GM18505 (cell line): Measurements from ENCODE around the gene CDK5RAP3.
"Not testable (repeated sequence)": the region's sequence is repeated elsewhere in the genome, so short reads cannot be mapped to it uniquely, and the experiment has no call there.

Source experiments
- ATAC-seq: cut with Tn5 transposase; IDR thresholded peaks from one replicate; pipeline ENCODE4 v1.9.1; 2021; ENCODE audit not compliant: unreplicated experiment
- POLR2A ChIP-seq: IDR thresholded peaks from 4 replicates; pipeline ENCODE4 v1.6.1; 2011; ENCODE audit warnings: borderline replicate concordance; ENCODE audit not compliant: insufficient read depth, insufficient read length; ENCODE audit errors: extremely low read depth

The CDK5RAP3 gene

GRCh38 chr17:48002916-48003416, 32.1 kb downstream of the CDK5RAP3 start:
- no peak for ATAC-seq
- no peak for TF ChIP-seq POLR2A

GRCh38 chr17:48003417-48004151, 32.7 kb downstream of the CDK5RAP3 start:
- no peak for TF ChIP-seq POLR2A
- ATAC-seq: no peak

GRCh38 chr17:48004983-48005382, 34.1 kb downstream of the CDK5RAP3 start:
- ATAC-seq: no peak
- TF ChIP-seq POLR2A: no peak

DNA sequence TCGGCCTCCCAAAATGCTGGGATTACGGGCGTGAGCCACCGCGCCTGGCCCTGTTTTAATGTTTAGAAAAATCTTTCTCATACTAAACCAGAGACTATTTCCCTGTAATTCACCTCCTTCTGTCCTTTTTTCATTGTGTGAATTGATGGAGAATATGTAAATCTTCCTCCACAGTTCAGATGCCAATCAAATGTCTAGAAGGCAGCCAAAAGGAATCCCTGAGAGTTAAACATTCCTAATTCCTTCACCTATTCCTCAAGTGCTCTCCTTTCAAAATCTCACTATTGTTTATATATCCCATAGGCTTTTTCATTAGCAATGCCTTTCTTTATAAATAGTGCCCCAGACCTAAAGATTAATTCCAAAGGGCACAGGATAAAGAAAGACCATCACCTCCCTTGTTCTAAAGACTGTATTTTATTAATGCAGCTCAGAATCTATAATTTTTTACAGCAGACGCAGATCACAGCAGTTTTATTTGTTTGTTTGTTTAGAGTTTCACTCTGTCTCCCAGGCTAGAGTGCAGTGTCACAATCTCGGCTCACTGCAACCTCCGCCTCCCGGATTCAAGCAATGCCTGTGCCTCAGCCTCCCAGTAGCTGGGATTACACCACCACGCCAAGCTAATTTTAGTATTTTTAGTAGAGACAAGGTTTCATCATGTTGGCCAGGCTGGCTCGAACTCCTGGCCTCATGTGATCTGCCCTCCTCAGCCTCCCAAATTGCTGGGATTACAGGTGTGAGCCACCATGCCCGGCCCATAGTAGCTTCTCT, 36.2 kb downstream of the CDK5RAP3 start:
- ATAC-seq: no peak
- no peak for TF ChIP-seq POLR2A

DNA sequence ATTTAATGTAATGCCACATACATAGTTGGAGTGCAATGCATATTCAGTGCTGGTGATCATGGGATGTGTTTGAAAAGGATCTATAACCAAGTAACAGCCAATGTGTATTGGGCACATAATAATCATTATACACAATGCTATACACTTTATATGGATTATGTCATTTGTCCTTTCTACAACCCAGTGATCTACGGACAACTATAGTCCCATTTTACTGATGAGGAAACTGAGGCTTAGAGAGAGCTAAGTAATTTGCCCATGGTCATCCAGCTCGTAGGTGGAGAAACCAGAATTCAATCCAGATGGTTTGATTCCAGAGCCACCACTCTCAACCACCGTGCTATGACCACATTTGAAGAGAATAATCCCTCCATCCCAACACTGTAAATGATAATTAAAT, 39.3 kb downstream of the CDK5RAP3 start:
- ATAC-seq: no peak
- TF ChIP-seq POLR2A: no peak

DNA sequence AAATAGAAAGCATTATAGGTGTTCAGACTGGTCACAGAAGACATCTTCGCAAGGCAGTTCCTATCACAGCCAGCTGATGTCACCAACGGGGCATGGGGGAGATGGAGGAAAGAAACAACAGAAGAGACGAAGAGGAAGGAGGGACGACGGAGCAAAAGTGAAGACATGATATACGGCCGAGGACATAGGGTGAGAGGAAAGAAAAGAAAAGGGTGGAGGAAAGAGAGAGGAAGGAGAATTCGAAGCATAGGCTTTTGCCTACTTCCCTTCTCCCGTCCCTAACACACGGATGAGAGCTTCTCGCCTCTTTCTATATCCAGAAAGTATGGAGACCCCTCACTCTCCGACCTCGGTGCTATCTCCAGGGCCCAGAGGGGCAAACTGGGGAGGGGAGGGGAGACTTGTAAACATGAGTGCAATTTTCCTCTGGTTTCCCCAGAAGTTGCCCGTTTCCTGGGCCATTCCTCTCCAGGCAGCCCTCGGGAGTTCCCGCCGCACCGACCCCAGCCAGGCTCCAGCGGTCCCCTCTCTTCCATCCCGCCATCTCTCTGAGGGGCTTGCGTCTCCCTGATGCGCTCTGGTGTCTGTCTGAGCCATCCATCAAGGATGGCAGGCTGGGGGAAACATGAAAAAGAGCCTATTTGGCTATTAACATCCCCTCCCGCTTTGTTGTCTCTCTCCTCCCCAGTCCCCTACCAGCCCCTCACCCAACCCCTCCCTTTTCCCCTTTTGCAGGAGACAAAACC, 40.7 kb downstream of the CDK5RAP3 start:
- TF ChIP-seq POLR2A: no peak
- ATAC-seq: no peak

- no peak for ATAC-seq
Measured at GRCh38 chr17:48012151-48012520, 41.2 kb downstream of the CDK5RAP3 start.

DNA sequence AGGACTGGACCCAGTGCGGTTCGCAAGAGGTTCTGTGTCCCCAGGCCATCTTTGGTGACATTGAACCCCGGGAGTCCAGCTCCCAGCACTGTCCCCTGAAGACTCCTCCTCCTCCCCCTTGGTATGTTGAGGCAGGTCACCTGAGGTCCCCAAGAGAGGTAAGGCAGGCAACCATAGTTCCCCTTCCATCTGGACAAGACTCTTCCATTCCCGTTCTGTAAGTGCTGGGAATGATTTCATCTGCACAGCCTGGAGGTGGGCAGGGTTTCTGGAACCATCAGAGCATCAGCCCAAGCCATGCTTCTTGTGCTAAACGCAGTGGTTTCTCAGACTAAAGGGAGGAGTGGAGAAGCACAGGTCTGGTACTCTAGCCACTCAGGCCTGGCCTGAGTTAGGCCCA, 41.7 kb downstream of the CDK5RAP3 start:
- no peak for ATAC-seq
- no peak for TF ChIP-seq POLR2A

More at GRCh38 chr17:48012151-48012520, 41.2 kb downstream of the CDK5RAP3 start:
- TF ChIP-seq POLR2A: no peak

- ATAC-seq: no peak
- TF ChIP-seq POLR2A: no peak
Measured at GRCh38 chr17:48013876-48014594, 43.1 kb downstream of the CDK5RAP3 start.

GRCh38 chr17:48014595-48015111, 43.7 kb downstream of the CDK5RAP3 start:
- ATAC-seq: no peak

GRCh38 chr17:48016112-48016511, 45.2 kb downstream of the CDK5RAP3 start:
- no peak for ATAC-seq
- TF ChIP-seq POLR2A: no peak

More at GRCh38 chr17:48014595-48015111, 43.7 kb downstream of the CDK5RAP3 start:
- TF ChIP-seq POLR2A: no peak

DNA sequence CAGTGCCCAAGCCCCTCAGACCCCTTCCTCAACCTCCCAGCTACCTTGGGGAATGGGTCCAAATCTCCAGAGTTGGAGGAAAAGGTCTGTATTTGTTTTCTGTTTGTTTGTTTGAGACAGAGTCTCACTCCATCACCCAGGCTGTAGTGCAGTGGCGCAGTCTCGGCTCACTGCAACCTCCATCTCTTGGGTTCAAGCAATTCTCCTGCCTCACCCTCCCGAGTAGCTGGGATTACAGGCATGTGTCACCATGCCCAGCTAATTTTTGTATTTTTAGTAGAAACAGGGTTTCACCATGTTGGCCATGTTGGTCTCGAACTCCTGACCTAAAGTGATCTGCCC, 46.9 kb downstream of the CDK5RAP3 start:
- ATAC-seq: not testable (repeated sequence)

GRCh38 chr17:48021934-48022333, 51.0 kb downstream of the CDK5RAP3 start:
- TF ChIP-seq POLR2A: no peak
- no peak for ATAC-seq
